Ectodermal cell (in vitro differentiated cells): ENCODE data around the gene ARHGAP31. TPM values are rescaled to one million over a fixed set of nuclear protein-coding genes. Genes with fewer than 3 reads are reported as not detected.
A peak's percentile ranks its signal among the peaks of the same experiment; 100 is the strongest.
"Not testable (repeated sequence)": the region's sequence is repeated elsewhere in the genome, so short reads cannot be mapped to it uniquely, and the experiment has no call there.

ENCODE experiments used
- H3K27ac ChIP-seq: 2 replicates; pipeline ENCODE4 v1.7.0; 2013; ENCODE audit warnings: mild to moderate bottlenecking, low read depth, low read length; ENCODE audit not compliant: insufficient read depth, poor library complexity, severe bottlenecking
- H3K27me3 ChIP-seq: 2 replicates; pipeline ENCODE4 v1.7.0; 2013; ENCODE audit warnings: mild to moderate bottlenecking, low read length; ENCODE audit not compliant: insufficient read depth, control insufficient read depth, poor library complexity, severe bottlenecking
- H3K36me3 ChIP-seq: one replicate; pipeline ENCODE4 v1.7.0; 2013; ENCODE audit warnings: low read length; ENCODE audit not compliant: control insufficient read depth, insufficient read depth
- H3K4me1 ChIP-seq: one replicate; pipeline ENCODE4 v1.7.0; 2013; ENCODE audit warnings: low read length; ENCODE audit not compliant: control insufficient read depth, insufficient read depth
- H3K4me3 ChIP-seq: 2 replicates; pipeline ENCODE4 v1.7.0; 2013; ENCODE audit warnings: low read depth, low read length, control low read depth; ENCODE audit not compliant: insufficient read depth
- H3K9me3 ChIP-seq: 2 replicates; pipeline ENCODE4 v1.7.0; 2013; ENCODE audit warnings: mild to moderate bottlenecking, low read length, moderate library complexity; ENCODE audit not compliant: control insufficient read depth
- WGBS, 2 experiments: methylation state at CpG; one replicate each; pipeline ENCODE4 v1.1.7; 2013; ENCODE audit warnings: missing lambda C conversion rate in 2 of 2; 5-methylcytosine and 5-hydroxymethylcytosine counted together
- polyA plus RNA-seq, 4 experiments: library from polyadenylated mRNA; stranded (reverse); fragments of 50-300 nt; gene quantifications; one replicate each; pipeline ENCODE4 v1.2.3, GENCODE V29; 2013

The ARHGAP31 gene, protein sequence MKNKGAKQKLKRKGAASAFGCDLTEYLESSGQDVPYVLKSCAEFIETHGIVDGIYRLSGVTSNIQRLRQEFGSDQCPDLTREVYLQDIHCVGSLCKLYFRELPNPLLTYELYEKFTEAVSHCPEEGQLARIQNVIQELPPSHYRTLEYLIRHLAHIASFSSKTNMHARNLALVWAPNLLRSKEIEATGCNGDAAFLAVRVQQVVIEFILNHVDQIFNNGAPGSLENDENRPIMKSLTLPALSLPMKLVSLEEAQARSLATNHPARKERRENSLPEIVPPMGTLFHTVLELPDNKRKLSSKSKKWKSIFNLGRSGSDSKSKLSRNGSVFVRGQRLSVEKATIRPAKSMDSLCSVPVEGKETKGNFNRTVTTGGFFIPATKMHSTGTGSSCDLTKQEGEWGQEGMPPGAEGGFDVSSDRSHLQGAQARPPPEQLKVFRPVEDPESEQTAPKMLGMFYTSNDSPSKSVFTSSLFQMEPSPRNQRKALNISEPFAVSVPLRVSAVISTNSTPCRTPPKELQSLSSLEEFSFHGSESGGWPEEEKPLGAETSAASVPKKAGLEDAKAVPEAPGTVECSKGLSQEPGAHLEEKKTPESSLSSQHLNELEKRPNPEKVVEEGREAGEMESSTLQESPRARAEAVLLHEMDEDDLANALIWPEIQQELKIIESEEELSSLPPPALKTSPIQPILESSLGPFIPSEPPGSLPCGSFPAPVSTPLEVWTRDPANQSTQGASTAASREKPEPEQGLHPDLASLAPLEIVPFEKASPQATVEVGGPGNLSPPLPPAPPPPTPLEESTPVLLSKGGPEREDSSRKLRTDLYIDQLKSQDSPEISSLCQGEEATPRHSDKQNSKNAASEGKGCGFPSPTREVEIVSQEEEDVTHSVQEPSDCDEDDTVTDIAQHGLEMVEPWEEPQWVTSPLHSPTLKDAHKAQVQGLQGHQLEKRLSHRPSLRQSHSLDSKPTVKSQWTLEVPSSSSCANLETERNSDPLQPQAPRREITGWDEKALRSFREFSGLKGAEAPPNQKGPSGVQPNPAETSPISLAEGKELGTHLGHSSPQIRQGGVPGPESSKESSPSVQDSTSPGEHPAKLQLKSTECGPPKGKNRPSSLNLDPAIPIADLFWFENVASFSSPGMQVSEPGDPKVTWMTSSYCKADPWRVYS (N-terminal part only)
- polyA plus RNA-seq (2013, experiment 1 of 4): 0.65 TPM
- polyA plus RNA-seq (2013, experiment 2 of 4): 0.66 TPM
- 0.64 TPM for polyA plus RNA-seq (2013, experiment 3 of 4)
- 0.65 TPM for polyA plus RNA-seq (2013, experiment 4 of 4)

DNA sequence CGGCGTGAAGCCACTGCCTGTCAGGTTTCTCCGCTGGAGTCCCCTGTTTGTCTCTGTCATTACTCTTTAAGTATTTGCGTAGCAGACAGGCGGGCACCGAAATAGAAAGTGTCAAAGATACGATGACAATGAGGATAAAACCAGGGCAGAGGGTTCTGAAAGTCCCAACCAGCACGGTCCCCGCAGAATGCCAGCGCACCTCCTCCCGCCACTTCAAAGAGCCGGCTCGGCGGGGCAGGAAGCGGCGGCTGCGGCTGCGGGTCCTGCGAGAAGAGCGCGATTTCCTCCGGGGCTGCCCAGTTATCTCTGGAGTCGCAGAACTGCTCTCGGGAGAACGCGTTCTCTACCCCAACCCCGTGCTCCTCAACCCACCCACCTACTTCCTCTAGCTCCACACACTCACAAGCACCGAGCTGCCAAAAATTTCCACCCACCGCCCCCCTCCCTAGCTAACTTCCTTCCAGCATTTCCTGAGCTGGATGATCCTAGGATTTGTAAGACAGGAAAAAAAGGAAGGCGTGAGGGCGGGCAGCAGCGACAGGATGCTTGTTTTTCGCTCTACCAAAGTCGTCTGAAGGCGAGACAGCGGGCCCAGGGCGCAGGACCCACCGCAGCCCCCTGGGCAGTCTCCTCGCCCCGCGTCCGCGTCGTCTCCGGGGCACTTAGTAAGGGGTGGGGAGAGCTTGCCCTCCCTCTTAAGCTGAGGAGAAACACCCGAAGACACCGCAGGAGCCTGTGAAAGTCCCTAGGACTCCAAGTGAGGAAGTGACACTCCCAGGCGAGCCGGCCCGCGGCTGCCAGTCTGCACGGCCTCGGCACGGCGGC is at the start of gene ARHGAP31:
Gene ARHGAP31, plus strand, starts transcription at position 513 of the 825 bp plus-strand sequence. CDS start 522 bp downstream, outside the sequence.
- Histone ChIP-seq H3K4me1 (peaks cover 6% of the 10 kb centered on the region), H3K27me3 (peaks cover 56% of the 10 kb centered on the region), H3K4me3 (peak within 1 kb of the TSS; percentile 42), H3K9me3 (no peaks in the 10 kb centered on the region), H3K36me3 (no peaks in the 10 kb centered on the region), H3K27ac (no peak within 1 kb of the TSS)
- WGBS, 2 experiments: 0% methylated on average over 55 of the region's 55 CpGs

DNA sequence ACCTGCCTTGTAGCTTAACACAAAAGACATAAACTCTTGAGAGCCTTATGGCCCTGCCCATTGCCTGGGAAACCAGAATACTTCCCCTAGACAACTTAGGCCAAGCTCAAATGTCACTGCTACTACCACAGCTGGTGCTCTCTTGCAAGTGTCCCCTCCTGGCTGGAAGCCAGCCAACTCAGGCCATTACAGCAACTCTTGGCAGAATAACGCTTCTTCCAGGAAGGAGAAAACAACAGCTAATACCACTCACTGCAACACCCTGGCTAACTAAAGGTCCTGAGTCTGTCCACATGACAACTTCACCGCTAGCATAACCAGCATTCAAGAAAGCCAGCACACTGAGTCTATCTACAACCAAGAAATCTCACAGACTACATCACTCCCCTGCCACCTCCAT is 48.4 kb upstream of the ARHGAP31 start:
- H3K27ac ChIP-seq: no peak overlapping the region
- 96% methylated on average over 2 of the region's 2 CpGs for WGBS, 2 experiments
- peaks cover 4% of the 10 kb centered on the region for H3K9me3 ChIP-seq
- no peak overlapping the region for H3K4me3 ChIP-seq
- H3K4me1 ChIP-seq: no peaks in the 10 kb centered on the region
- H3K36me3 ChIP-seq: no peaks in the 10 kb centered on the region
- no peaks in the 10 kb centered on the region for H3K27me3 ChIP-seq

DNA sequence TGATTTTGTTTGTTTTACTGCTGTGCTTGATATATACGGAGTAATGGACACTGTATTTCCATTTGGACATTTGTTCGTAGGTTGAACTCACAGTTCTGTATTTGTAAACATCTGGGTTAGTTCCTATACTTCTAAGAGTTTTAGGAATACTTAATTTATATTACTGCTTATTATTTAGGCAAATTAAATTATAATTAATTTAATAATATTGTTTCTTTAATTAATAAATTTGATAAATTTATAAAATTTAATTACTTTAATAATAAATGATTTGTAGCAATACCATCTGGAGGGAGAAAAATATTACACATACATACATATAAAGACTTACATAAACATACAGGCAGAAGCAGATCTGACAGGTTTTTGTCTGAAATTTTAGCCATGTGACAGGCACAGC is 39.0 kb upstream of the ARHGAP31 start:
- H3K9me3 ChIP-seq: no peaks in the 10 kb centered on the region
- no peaks in the 10 kb centered on the region for H3K27me3 ChIP-seq
- no peak overlapping the region for H3K4me3 ChIP-seq
- no peaks in the 10 kb centered on the region for H3K4me1 ChIP-seq
- 98 to 100% methylated on average over 2 of the region's 2 CpGs for WGBS, 2 experiments
- H3K27ac ChIP-seq: no peak overlapping the region
- H3K36me3 ChIP-seq: no peaks in the 10 kb centered on the region

DNA sequence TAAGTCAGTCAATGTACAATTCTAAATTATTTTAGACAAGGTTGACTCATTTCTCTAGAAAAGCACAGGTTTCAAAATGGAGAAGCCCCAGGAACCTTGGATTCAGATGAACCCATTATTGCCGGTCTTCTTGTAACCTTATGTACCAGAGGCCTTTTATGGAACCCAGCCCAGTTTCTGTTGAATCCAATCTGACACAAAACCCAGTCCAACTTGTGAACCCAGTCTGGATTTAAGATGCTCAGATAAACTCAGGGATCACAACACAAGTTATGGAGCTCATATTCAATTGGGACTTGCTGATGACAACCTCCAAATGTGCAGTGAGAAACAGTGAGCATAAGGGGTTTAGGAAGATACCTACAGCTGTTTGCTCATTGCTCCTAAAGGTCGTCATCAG is 37.1 kb upstream of the ARHGAP31 start:
- Histone ChIP-seq H3K4me3 (no peak overlapping the region), H3K27me3 (no peaks in the 10 kb centered on the region), H3K4me1 (no peaks in the 10 kb centered on the region), H3K36me3 (no peaks in the 10 kb centered on the region), H3K27ac (no peak overlapping the region), H3K9me3 (no peaks in the 10 kb centered on the region)
- 92 to 96% methylated on average over 2 of the region's 2 CpGs for WGBS, 2 experiments

DNA sequence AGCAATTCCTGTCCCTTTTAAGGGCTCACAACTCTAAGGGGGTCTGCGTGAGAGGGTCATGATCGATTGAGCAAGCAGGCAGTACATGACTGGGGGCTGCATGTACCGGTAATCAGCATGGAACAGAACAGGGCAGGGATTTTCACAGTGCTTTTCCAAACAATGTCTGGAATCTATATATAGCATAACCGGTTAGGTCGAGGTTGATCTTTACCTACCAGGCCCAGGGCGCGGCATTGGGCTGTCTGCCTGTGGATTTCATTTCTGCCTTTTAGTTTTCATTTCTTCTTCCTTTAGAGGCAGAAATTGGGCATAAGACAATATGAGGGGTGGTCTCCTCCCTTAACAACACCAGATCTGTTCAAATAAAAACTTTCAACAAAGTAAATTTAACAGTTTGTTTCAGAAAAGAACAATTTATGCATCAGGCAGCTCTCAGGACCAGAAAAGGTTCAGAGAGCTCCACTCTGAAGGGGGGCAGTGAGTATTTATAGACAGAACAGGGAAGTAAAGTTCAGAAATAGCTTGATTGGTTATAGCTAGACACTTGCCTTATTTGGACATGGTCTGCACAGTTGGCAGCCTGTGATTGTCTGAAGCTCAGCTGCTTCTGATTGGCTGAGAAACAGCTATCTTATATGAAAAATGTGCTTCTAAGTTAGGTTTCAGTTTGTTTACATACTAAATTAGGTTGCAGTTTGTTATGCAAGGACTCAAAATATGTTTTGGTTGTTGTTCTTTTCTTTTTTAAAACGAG is 36.4 kb upstream of the ARHGAP31 start:
- 95 to 97% methylated on average over 7 to 8 of the region's 8 CpGs for WGBS, 2 experiments
- Histone ChIP-seq H3K36me3 (no peaks in the 10 kb centered on the region), H3K4me1 (no peaks in the 10 kb centered on the region), H3K27ac (no peak overlapping the region), H3K9me3 (no peaks in the 10 kb centered on the region), H3K27me3 (no peaks in the 10 kb centered on the region), H3K4me3 (no peak overlapping the region)

DNA sequence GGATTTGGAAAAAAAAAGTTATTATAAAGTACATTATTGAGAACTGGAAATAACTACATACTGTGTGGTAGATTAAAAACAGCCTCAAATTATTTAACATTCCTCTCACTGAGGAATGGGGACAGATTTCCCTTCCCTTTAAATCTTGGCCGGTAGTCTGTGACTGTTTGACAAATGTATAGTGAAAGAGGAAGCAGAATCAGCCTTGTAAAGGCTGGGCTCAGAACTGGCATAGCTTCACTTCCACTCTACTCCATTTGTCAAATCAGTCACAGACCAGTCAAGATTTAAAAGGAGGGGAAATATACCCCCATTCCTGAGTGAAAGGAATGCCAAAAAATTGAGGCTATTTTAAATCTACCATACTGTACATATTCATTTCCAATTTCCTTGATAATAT is 35.3 kb upstream of the ARHGAP31 start:
- Histone ChIP-seq H3K36me3 (no peaks in the 10 kb centered on the region), H3K27ac (no peak overlapping the region), H3K4me1 (no peaks in the 10 kb centered on the region), H3K9me3 (no peaks in the 10 kb centered on the region), H3K4me3 (no peak overlapping the region), H3K27me3 (no peaks in the 10 kb centered on the region)
- WGBS, 2 experiments: 80% methylated on average over 1 of the region's 1 CpG; no CpG with 5 or more reads in 1 of the 2 experiments

DNA sequence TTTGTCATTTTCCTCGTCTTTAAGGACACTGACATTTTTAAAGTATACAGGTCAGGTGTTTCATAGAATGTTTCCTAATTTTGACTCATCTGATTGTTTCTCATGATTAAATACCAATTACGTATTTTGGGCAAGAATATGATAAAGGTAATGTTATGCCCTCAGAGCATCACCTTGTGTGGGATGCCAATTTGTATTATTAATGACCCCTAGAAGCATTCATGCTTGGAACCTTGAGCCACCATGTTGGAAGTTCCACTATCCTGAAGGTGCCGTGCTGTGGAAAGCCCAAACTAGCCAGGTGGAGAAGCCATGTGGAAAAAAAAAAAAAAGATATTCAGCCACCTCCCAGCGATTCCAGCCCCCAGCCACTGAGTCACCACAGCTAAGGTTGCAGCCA is 34.4 kb upstream of the ARHGAP31 start:
- no peaks in the 10 kb centered on the region for H3K36me3 ChIP-seq
- H3K9me3 ChIP-seq: no peaks in the 10 kb centered on the region
- H3K27ac ChIP-seq: no peak overlapping the region
- no peak overlapping the region for H3K4me3 ChIP-seq
- 94 to 95% methylated on average over 4 of the region's 4 CpGs for WGBS, 2 experiments
- H3K4me1 ChIP-seq: no peaks in the 10 kb centered on the region
- no peaks in the 10 kb centered on the region for H3K27me3 ChIP-seq

DNA sequence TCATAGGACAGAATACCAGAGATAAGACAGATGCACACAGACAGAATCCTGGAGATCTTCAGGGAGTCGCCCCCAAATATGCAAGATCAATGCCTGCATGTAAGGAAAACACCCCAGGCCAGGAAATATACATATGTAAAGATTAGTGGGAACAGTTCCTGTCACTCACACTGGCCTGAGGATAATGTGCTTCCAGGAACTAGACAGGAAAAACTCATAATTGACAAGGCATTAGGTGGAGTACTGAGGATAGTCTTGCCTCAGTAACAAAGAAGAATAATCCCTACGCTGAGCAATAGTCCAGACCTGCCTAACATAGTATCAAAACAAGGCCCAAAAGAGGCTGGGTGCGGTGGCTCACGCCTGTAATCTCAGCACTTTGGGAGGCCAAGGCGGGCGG is 33.1 kb upstream of the ARHGAP31 start:
- no peaks in the 10 kb centered on the region for H3K27me3 ChIP-seq
- no peak overlapping the region for H3K27ac ChIP-seq
- H3K4me3 ChIP-seq: no peak overlapping the region
- WGBS, 2 experiments: 63 to 79% methylated on average over 6 of the region's 6 CpGs
- H3K9me3 ChIP-seq: no peaks in the 10 kb centered on the region
- H3K4me1 ChIP-seq: no peaks in the 10 kb centered on the region
- H3K36me3 ChIP-seq: no peaks in the 10 kb centered on the region

DNA sequence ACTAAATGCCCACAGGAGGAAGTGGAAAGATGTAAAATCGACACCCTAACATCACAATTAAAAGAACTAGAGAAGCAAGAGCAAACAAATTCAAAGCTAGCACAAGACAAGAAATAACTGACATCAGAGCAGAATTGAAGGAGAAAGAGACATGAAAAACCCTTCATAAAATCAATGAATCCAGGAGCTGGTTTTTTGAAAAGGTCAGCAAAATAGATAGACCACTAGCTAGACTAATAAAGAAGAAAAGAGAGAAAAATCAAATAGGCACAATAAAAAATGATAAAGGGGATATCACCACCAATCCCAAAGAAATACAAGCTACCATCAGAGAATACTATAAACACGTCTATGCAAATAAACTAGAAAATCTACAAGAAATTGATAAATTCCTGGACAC is 24.0 kb upstream of the ARHGAP31 start:
- 75 to 100% methylated on average over 1 to 2 of the region's 2 CpGs for WGBS, 2 experiments
- H3K36me3 ChIP-seq, H3K4me3 ChIP-seq, H3K27me3 ChIP-seq, H3K4me1 ChIP-seq, H3K9me3 ChIP-seq, H3K27ac ChIP-seq: not testable (repeated sequence)
